Fibroblast of pulmonary artery (primary cell): Measurements from ENCODE around the gene ST6GAL1.

ENCODE experiments used
- DNase-seq: peaks from one replicate; pipeline ENCODE4 v3.0.0-alpha.2; 2010; ENCODE audit warnings: low read depth
- H3K4me3 ChIP-seq: replicated peaks from 2 replicates; pipeline ENCODE4 v1.5.1; 2011; ENCODE audit warnings: low read depth, mild to moderate bottlenecking, control low read depth, low read length, moderate library complexity
- TF ChIP-seq, protein P1 (sequence below): IDR thresholded peaks from 2 replicates; pipeline ENCODE4 v1.5.1; 2011; ENCODE audit warnings: mild to moderate bottlenecking, control low read depth, low read length, inconsistent platforms; ENCODE audit errors: missing control alignments

The ST6GAL1 gene

DNA sequence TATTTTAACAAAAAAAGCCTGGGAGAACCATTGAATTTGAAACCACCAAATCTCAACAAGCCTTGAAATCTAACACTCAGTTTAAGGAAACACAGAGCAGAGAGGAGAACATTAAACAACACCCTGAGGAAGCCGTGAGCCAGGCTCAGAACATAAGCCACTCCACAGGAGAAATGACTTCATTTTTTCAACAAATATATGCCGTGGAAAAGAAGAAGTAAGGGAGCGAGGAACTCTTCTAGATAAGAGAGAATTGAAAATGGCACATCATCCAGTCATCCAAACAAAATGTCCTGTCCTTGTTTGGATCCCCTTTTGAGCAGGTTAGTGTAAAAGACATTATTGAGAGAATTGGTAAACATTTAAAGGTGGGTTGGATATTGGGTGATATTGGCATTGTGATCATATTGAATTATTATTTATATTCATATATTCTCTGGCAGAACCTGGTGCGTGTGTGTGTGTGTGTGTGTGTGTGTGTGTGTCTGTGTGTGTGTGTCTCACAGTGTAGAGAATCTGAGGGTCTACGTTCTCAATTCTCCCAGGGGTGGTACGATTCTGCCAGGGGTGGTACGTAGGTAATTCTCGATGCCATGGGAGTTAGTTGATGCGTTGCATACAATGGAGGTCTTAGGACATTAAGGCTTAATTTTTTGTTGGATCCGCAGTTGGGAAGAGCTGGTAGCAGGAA is 94.4 kb downstream of the ST6GAL1 start:
- TF ChIP-seq, protein P1, sequence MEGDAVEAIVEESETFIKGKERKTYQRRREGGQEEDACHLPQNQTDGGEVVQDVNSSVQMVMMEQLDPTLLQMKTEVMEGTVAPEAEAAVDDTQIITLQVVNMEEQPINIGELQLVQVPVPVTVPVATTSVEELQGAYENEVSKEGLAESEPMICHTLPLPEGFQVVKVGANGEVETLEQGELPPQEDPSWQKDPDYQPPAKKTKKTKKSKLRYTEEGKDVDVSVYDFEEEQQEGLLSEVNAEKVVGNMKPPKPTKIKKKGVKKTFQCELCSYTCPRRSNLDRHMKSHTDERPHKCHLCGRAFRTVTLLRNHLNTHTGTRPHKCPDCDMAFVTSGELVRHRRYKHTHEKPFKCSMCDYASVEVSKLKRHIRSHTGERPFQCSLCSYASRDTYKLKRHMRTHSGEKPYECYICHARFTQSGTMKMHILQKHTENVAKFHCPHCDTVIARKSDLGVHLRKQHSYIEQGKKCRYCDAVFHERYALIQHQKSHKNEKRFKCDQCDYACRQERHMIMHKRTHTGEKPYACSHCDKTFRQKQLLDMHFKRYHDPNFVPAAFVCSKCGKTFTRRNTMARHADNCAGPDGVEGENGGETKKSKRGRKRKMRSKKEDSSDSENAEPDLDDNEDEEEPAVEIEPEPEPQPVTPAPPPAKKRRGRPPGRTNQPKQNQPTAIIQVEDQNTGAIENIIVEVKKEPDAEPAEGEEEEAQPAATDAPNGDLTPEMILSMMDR: no peak
- H3K4me3 ChIP-seq: no peak overlapping the region

DNA sequence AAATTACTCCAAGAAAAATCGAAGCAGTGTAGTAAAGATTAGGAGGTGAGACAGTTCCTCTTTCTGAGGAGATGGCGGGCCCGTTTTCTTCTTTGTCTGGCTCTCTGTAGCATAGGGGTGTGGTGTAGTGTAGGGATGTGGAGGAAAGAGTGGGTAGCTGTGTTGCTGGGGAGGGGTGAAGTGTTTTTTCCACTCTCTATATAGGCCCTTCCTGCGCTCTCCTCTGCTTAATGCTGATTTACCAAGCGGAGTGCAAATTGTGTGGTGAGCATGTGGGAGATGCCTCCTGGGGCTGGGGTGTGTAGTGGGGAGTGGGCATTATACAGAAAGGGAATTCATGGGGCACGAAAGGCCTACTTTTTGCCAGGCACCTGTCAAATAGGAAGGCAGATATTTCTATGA is 94.9 kb downstream of the ST6GAL1 start:
- no peak overlapping the region for H3K4me3 ChIP-seq
- TF ChIP-seq, protein P1: no peak
- no peak for DNase-seq

More for the DNA sequence above, 94.4 kb downstream of the ST6GAL1 start:
- no peak for DNase-seq

DNA sequence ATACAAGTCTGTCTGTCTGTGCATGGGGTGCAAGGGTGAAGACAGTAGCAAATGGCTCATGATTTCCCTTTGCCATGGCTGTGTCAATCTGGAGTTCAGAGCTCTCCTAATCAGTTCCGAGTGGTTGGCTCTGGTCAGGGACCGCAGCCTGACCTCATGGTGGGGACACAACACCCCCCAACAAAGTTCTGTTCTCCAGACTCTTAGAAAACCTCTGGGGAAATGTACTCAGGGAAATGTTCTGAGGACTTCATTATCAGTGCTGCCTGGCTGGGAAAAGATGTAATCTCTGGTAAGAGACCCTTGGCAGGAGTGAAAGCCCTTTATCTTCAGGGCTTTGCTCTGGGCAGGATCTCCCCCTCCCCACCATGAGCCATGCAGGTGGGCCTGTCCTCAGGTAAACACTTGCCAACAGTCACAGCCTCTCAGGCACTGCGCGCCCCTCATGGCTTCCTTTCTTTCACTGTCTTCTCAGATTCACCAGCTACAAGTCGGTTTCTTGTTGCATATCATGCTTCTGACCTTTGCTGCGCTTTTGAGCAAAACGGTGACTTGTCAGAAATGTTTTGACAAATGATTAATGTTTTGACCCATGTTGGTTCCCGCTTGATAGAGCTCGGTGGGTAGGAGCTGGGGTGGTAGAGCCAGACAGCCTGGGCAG is 95.5 kb downstream of the ST6GAL1 start:
- no peak overlapping the region for H3K4me3 ChIP-seq
- no peak for DNase-seq

DNA sequence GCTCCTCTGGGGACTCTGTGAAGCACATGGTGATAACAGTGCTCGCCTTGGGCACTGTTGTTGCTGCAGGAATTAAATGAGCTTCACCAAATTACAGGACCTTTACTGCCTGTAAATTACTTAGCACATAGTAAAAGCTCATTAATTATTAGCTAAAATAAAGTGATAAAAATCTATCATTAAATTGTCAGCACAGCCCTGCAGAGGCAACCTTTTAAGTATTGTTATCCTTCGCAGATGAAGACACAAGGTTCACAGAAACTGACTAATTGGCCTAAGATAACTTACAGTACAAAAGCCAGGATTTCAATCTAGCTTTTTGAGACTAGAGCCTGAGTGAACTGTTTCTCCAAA is 96.0 kb downstream of the ST6GAL1 start:
- H3K4me3 ChIP-seq: no peak overlapping the region
- TF ChIP-seq, protein P1: no peak

More for the DNA sequence above, 95.5 kb downstream of the ST6GAL1 start:
- TF ChIP-seq, protein P1: no peak

DNA sequence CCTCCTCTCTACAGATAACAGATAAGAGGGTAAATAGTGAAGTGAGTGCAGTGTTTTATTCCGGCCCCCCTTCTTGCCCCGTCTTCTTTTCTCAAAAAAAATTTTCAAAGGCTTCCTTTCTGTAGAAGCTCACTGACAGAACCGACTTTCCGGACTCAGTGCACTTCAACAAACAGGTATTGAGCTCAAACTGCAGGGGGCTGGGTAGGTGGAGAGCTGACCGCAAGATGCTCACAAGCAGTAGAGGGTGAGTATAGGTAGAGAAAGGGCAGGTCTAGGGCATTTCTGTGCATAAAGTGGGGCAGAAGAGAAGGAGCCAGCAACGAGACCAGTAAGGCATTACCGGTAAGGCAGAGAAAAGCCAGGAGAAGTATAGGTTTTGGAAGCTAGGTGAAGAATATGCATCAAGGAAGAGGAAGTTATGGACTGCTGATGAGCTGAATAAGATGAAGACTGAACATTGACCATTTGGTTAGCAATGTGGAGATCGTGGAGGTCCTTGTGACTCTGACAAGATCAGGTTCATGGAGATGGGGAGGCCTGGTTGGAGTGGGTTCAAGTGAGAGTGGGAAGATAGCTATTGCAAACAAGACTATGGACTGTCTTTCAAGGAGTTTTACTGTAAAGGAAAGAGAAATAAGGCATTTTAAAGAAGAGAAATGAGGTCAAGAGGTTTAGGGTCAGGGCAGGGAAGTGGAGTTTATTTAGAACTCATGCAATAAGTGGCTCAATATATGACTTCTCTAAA is 97.4 kb downstream of the ST6GAL1 start:
- no peak overlapping the region for H3K4me3 ChIP-seq
- DNase-seq: no peak
- TF ChIP-seq, protein P1: no peak

More for the DNA sequence above, 96.0 kb downstream of the ST6GAL1 start:
- no peak for DNase-seq

DNA sequence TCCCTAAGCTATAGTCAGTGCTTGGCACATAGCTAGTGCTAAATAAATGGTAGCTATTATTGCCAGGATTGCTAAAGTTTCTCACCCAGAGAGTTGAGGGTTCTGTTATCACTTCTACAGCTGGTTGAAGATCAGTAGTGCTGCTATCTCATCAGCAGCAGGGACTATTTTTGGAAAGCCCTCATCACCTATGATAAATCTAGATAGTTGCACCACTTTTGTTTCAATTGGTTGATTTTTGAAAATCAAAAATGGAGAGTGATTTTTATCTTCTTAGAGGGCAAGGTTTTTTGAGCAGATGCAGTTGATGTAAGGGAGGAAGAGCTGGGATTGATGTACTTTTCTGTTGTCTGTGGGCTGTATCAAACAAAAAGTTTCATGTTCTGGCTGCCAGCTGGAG is 101.6 kb downstream of the ST6GAL1 start:
- no peak overlapping the region for H3K4me3 ChIP-seq
- TF ChIP-seq, protein P1: no peak

More for the DNA sequence above, 101.6 kb downstream of the ST6GAL1 start:
- no peak for DNase-seq
